ENCODE measurements around the gene FAM98C.
"Not testable (repeated sequence)": the region's sequence is repeated elsewhere in the genome, so short reads cannot be mapped to it uniquely, and the experiment has no call there.

FAM98C gene

GRCh38 chr19:38402967-38403674 lies at the start of gene FAM98C:
TSS of gene FAM98C (plus strand) at chr19:38403093. CDS start at chr19:38403154, 61 bp downstream.
- DNase-seq = peak; percentile 94

- no peak for DNase-seq
Measured at GRCh38 chr19:38355728-38356725, 46.9 kb upstream of the FAM98C start.

GRCh38 chr19:38358071-38358470 lies 44.8 kb upstream of the FAM98C start:
- no peak for DNase-seq

GRCh38 chr19:38359242-38360021 lies 43.5 kb upstream of the FAM98C start:
- DNase-seq = no peak

- DNase-seq = no peak
Measured at GRCh38 chr19:38360351-38360750, 42.5 kb upstream of the FAM98C start.

- DNase-seq = no peak
Measured at GRCh38 chr19:38360839-38361631, 41.9 kb upstream of the FAM98C start.

GRCh38 chr19:38361633-38362075 lies 41.2 kb upstream of the FAM98C start:
- DNase-seq = peak; percentile 58

GRCh38 chr19:38362076-38362945 lies 40.6 kb upstream of the FAM98C start:
- DNase-seq = peak; percentile 50

GRCh38 chr19:38362946-38363688 lies 39.8 kb upstream of the FAM98C start:
- DNase-seq = not testable (repeated sequence)

GRCh38 chr19:38367041-38367440 lies 35.9 kb upstream of the FAM98C start:
- DNase-seq = no peak

GRCh38 chr19:38369584-38369983 lies 33.3 kb upstream of the FAM98C start:
- DNase-seq = no peak

GRCh38 chr19:38370299-38370698 lies 32.6 kb upstream of the FAM98C start:
- no peak for DNase-seq

GRCh38 chr19:38371081-38371480 lies 31.8 kb upstream of the FAM98C start:
- no peak for DNase-seq

- no peak for DNase-seq
Measured at GRCh38 chr19:38373907-38374331, 29.0 kb upstream of the FAM98C start.

GRCh38 chr19:38374332-38375097 lies 28.4 kb upstream of the FAM98C start, which contains the start of gene PSMD8:
TSS of gene PSMD8 (plus strand) at chr19:38374571. CDS start at chr19:38374602, 31 bp downstream.
- DNase-seq = peak; percentile 99

GRCh38 chr19:38375098-38375493 lies 27.8 kb upstream of the FAM98C start:
- DNase-seq = no peak

GRCh38 chr19:38375748-38376147 lies 27.1 kb upstream of the FAM98C start:
- no peak for DNase-seq

- DNase-seq = no peak
Measured at GRCh38 chr19:38376576-38376975, 26.3 kb upstream of the FAM98C start.

- no peak for DNase-seq
Measured at GRCh38 chr19:38377052-38377451, 25.8 kb upstream of the FAM98C start.

All from NCI-H774 (cell line).